SU-DHL-6 (cell line): ENCODE data around the gene MRPS15.

Experiments used
- EZH2phosphoT487 ChIP-seq: fragments of 200-600 bp; sonication (generic), shearing (Covaris generic); conservative IDR thresholded peaks from 2 replicates; pipeline ENCODE4 v1.6.1; 2018; ENCODE audit warnings: mild to moderate bottlenecking, antibody characterized with exemption, low read length, moderate library complexity, mixed read lengths
- TF ChIP-seq, protein P1 (sequence below): fragments of 200-600 bp; sonication (generic); IDR thresholded peaks from one replicate; pipeline ENCODE4 v1.5.1; 2017; ENCODE audit warnings: antibody characterized with exemption, mild to moderate bottlenecking, low read length, moderate library complexity; ENCODE audit not compliant: insufficient read depth, poor library complexity, severe bottlenecking

GRCh38 chr1:36465731-36466369 is 1.7 kb upstream of the MRPS15 start:
- TF ChIP-seq, protein P1, sequence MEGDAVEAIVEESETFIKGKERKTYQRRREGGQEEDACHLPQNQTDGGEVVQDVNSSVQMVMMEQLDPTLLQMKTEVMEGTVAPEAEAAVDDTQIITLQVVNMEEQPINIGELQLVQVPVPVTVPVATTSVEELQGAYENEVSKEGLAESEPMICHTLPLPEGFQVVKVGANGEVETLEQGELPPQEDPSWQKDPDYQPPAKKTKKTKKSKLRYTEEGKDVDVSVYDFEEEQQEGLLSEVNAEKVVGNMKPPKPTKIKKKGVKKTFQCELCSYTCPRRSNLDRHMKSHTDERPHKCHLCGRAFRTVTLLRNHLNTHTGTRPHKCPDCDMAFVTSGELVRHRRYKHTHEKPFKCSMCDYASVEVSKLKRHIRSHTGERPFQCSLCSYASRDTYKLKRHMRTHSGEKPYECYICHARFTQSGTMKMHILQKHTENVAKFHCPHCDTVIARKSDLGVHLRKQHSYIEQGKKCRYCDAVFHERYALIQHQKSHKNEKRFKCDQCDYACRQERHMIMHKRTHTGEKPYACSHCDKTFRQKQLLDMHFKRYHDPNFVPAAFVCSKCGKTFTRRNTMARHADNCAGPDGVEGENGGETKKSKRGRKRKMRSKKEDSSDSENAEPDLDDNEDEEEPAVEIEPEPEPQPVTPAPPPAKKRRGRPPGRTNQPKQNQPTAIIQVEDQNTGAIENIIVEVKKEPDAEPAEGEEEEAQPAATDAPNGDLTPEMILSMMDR: no peak
- no peak for TF ChIP-seq EZH2phosphoT487
